Measurements from ENCODE around the gene PRRT1.

DNA sequence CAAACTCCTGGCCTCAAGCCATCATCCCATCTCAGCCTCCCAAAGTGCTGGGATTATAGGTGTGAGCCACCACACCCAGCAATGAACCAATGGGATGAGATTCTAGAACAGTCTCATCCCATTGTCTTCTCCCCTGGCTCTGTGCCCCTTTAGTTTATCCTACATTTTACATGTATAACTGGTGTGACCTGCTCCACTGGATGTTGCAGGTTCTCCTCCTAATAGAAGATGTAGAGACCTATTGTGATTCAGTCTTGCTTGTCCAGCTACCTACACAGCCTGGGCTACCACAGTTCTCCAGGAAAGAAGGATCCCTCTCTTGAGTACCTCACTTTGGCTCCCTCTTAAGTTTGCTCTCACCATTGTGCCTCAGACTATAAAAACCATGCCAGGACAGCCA lies 19.6 kb downstream of the PRRT1 start:
- TF ChIP-seq CTCF (conservative IDR thresholded peaks at IDR 0.05; ENCODE audit: low read length): no peak
- TF ChIP-seq EZH2phosphoT487 (IDR thresholded peaks at IDR 0.05; ENCODE audit: borderline replicate concordance): no peak
